HG03460 (cell line): ENCODE results near the gene TNF.

Source experiments
- ATAC-seq: cut with Tn5 transposase; IDR thresholded peaks from one replicate; pipeline ENCODE4 v1.9.1; 2021; ENCODE audit not compliant: unreplicated experiment

Gene TNF

DNA sequence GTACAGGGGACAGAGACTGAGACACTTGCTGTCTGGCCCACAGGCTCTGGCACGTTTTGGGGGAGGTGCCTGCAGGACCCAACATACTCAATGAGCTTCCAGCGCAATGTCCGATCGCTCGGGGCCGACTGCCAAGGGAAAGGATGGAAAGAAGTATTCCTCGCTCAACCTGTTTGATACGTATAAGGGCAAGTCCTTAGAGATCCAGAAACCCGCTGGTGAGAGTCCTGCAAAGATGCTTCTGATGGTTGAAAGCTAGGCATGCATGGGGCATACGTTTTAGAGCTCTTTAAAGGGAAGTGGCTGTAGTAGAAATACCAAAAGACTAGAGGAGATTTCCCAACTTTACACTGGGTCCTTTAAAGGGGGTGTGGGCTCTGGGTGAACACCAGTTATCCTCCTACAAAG lies 47.3 kb downstream of the TNF start:
- ATAC-seq: no peak

GRCh38 chr6:31624070-31624469 lies 48.7 kb downstream of the TNF start:
- no peak for ATAC-seq

DNA sequence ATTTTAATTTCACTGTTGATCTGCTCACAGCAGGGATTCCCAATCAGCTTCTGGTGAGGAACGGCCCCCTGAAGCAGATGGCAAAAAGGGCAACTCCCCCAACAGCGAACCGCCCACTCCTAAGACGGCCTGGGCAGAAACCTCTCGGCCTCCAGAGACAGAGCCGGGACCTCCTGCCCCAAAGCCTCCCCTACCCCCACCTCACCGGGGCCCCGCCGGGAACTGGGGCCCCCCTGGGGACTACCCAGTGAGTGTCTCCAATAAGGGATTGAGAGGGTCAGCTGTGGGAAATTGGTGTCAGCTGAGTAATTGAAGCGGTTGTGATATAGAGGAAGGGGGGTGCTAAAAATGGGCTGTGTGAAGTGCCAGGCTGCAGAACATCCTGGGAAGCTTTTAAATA lies 51.6 kb downstream of the TNF start:
- no peak for ATAC-seq

- no peak for ATAC-seq
Observed at GRCh38 chr6:31627690-31628287, 52.4 kb downstream of the TNF start.
